ENCODE measurements around the gene ANXA2R. TPM values are rescaled to one million over a fixed set of nuclear protein-coding genes. Genes with fewer than 3 reads are reported as not detected.

The ANXA2R gene
- total RNA-seq, 1 experiment from 2014 or later, result 6.2 TPM

DNA sequence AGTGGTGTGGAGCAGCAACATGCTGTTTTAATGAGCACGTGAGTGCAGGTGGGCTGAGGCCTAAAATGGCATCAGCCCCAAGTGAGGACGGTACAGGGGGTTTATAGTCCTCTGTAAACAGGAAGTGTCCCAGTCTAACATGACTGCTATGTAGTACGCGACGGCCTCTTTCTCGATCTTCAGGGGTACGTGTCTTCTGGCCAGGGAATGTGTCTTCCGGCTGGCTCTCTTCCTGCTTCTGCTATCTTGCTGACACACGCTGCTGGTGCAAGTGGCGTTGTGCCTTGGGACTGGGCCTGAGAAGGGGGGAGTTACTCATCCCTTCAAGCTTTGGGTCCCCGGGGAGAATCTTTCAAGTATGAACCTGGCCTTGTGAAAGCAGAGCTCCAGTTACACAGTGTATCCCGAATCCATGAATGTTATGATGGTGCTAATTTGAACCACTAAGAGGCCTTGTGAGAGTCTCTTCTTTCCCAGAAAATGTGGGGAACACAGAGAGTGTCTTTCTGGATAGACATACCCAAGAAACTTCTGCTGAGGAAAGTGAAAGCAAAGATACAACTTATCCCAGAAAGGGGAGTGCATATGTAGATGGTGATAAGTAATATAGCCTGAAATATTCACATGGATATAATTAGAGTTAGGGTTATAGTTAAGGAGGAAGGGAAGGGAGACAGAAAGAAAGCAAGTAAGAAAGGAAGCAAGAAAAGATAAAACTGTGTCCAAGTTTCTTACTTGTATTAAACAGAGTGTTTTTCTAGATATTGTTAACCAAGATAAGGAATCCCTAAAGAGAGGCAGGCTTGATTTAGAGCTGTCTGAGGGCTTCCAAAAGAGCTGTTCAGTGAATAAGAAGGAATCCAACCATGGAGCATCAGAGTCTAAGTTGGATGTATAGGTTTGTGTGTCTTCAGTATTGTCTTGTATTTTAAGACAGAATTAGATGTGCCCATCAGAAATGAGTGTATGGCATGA, 35.5 kb upstream of the ANXA2R start:
- BruUV-seq (replicated peaks), result no TSS peak
- in situ Hi-C loops (cut with HindIII; ENCODE audit: low pct_unique_long_range_greater_than_20kb, low sequenced_read_pairs), result no loop called here
- intact Hi-C loops (cut with micrococcal nuclease; ENCODE audit: unreplicated experiment), result no loop called here

DNA sequence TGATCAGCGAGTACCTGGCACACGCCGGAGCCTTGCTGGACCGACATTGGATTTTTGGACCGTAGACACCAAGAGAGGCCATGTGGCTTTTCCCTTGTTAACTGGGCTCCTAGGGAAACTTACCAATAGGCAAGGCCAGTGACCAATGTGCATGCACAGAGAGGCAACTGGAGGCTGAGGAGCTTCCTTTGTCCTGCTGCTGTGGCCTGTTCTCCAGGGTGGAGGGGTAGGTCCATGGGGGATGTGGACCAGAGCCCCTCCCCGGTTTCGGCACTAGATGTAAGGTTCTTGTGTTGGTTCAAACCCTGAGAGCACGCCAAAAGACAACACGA, 34.8 kb upstream of the ANXA2R start:
- TF ChIP-seq SIN3A (IDR thresholded peaks at IDR 0.05; ENCODE audit: borderline replicate concordance, insufficient read depth, low read depth, low read length) (no peak), REST (IDR thresholded peaks at IDR 0.05; ENCODE audit: insufficient read depth in 1 of 2, low read depth in 2 of 2, low read length in 1 of 2) (no peak), TCF7L2 (IDR thresholded peaks at IDR 0.05; ENCODE audit: low read depth, low read length) (no peak), POLR2AphosphoS5 (IDR thresholded peaks at IDR 0.05; ENCODE audit: low read depth, low read length) (no peak)
- TF ChIP-seq, protein P1, sequence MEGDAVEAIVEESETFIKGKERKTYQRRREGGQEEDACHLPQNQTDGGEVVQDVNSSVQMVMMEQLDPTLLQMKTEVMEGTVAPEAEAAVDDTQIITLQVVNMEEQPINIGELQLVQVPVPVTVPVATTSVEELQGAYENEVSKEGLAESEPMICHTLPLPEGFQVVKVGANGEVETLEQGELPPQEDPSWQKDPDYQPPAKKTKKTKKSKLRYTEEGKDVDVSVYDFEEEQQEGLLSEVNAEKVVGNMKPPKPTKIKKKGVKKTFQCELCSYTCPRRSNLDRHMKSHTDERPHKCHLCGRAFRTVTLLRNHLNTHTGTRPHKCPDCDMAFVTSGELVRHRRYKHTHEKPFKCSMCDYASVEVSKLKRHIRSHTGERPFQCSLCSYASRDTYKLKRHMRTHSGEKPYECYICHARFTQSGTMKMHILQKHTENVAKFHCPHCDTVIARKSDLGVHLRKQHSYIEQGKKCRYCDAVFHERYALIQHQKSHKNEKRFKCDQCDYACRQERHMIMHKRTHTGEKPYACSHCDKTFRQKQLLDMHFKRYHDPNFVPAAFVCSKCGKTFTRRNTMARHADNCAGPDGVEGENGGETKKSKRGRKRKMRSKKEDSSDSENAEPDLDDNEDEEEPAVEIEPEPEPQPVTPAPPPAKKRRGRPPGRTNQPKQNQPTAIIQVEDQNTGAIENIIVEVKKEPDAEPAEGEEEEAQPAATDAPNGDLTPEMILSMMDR (IDR thresholded peaks at IDR 0.05), result no peak
- no peak overlapping the region for H3K4me3 ChIP-seq (ENCODE audit: low read depth in 2 of 2, low read length in 2 of 2)
- intact Hi-C loops (cut with micrococcal nuclease; ENCODE audit: unreplicated experiment) (no loop called here), in situ Hi-C loops (cut with HindIII; ENCODE audit: low pct_unique_long_range_greater_than_20kb, low sequenced_read_pairs) (no loop called here)
- H3K27me3 ChIP-seq (ENCODE audit: control insufficient read depth, insufficient read depth, low read length), result no peaks in the 10 kb centered on the region
- POLR2A ChIA-PET, result no interaction called here
- CTCF ChIA-PET, result no interaction called here
- no peaks in the 10 kb centered on the region for H3K9me3 ChIP-seq (ENCODE audit: control insufficient read depth, insufficient read depth, low read depth, low read length)
- BruUV-seq (replicated peaks), result no TSS peak
- no peaks in the 10 kb centered on the region for H3K4me1 ChIP-seq (ENCODE audit: control insufficient read depth, insufficient read depth, low read length)
- peaks cover 2% of the 10 kb centered on the region for H3K36me3 ChIP-seq (ENCODE audit: control insufficient read depth, insufficient read depth, low read length)
- ATAC-seq, result no peak; the same call in 1 of the 2 replicates
- DNase-seq (ENCODE audit: low read depth, low spot score), result no peak
- H3K27ac ChIP-seq (ENCODE audit: low read length), result no peak overlapping the region

More for the DNA sequence above, 35.5 kb upstream of the ANXA2R start:
- ATAC-seq (no peak), DNase-seq (ENCODE audit: low read depth, low spot score) (no peak)
- Histone ChIP-seq H3K4me1 (ENCODE audit: control insufficient read depth, insufficient read depth, low read length) (no peaks in the 10 kb centered on the region), H3K27me3 (ENCODE audit: control insufficient read depth, insufficient read depth, low read length) (no peaks in the 10 kb centered on the region), H3K4me3 (ENCODE audit: low read depth in 2 of 2, low read length in 2 of 2) (no peak overlapping the region), H3K27ac (ENCODE audit: low read length) (no peak overlapping the region), H3K9me3 (ENCODE audit: control insufficient read depth, insufficient read depth, low read depth, low read length) (no peaks in the 10 kb centered on the region), H3K36me3 (ENCODE audit: control insufficient read depth, insufficient read depth, low read length) (peaks cover 2% of the 10 kb centered on the region)
- ChIA-PET POLR2A (interaction anchor here (0.6 kb wide), 1 partner anchor 922 kb away, joined by 3 read pairs; no protein-coding TSS in a partner anchor), CTCF (no interaction called here)
- TF ChIP-seq, protein P1 (IDR thresholded peaks at IDR 0.05), result no peak
- TF ChIP-seq TCF7L2 (IDR thresholded peaks at IDR 0.05; ENCODE audit: low read depth, low read length), result no peak
- TF ChIP-seq SIN3A (IDR thresholded peaks at IDR 0.05; ENCODE audit: borderline replicate concordance, insufficient read depth, low read depth, low read length), result no peak
- TF ChIP-seq POLR2AphosphoS5 (IDR thresholded peaks at IDR 0.05; ENCODE audit: low read depth, low read length), result no peak
- TF ChIP-seq REST (IDR thresholded peaks at IDR 0.05; ENCODE audit: insufficient read depth in 1 of 2, low read depth in 2 of 2, low read length in 1 of 2), result no peak

Measured in Panc1 (cell line).